CD8-positive, alpha-beta memory T cell (primary cell): ENCODE measurements around the gene NUP50. TPM values are rescaled to one million over a fixed set of nuclear protein-coding genes. Genes with fewer than 3 reads are reported as not detected.

Experiments
- polyA plus RNA-seq: library from polyadenylated mRNA; unstranded; fragments of 300-500 nt; fragmentation: Illumina TruSeq; gene quantifications from one replicate; pipeline ENCODE4 v1.2.3, GENCODE V29; 2021
- total RNA-seq, 2 experiments: library from RNA; stranded (reverse); gene quantifications; one replicate each; pipeline ENCODE4 v1.2.3, GENCODE V29; 2021

Gene NUP50
- total and polyA plus RNA-seq, 3 experiments from 2014 or later, result 63.4 to 172 (median 170) TPM

Other genes with a start within 250 kb of the NUP50 start
- gene PHF21B, start 153.9 kb upstream of the NUP50 start, total RNA-seq, result not detected
- gene PHF21B, start 153.9 kb upstream of the NUP50 start, polyA plus RNA-seq, result not detected
- 10 to 100 TPM; 32.3 to 39.5 TPM for gene KIAA0930, start 77.0 kb downstream of the NUP50 start, total RNA-seq
- 2.7 TPM for gene KIAA0930, start 77.0 kb downstream of the NUP50 start, polyA plus RNA-seq
- not detected for gene UPK3A, start 121.0 kb downstream of the NUP50 start, total RNA-seq
- not detected for gene UPK3A, start 121.0 kb downstream of the NUP50 start, polyA plus RNA-seq
- gene FAM118A, start 146.0 kb downstream of the NUP50 start, total RNA-seq, result 10 to 100 TPM; 28.1 to 28.4 TPM
- gene FAM118A, start 146.0 kb downstream of the NUP50 start, polyA plus RNA-seq, result 27.8 TPM
- under 1 TPM; 0.37 to 0.38 TPM for gene SMC1B, start 249.7 kb downstream of the NUP50 start, total RNA-seq
- not detected for gene SMC1B, start 249.7 kb downstream of the NUP50 start, polyA plus RNA-seq
- 10 to 100 TPM in 1 of 2 experiments, 1 to 10 TPM in 1; 9.6 to 10.4 TPM for gene RIBC2, start 249.8 kb downstream of the NUP50 start, total RNA-seq
- gene RIBC2, start 249.8 kb downstream of the NUP50 start, polyA plus RNA-seq, result 0.47 TPM